HG03558 (cell line): ENCODE data around the gene PPM1G.
"Not testable (repeated sequence)": the region's sequence is repeated elsewhere in the genome, so short reads cannot be mapped to it uniquely, and the experiment has no call there.

Experiments used
- ATAC-seq: cut with Tn5 transposase; IDR thresholded peaks from one replicate; pipeline ENCODE4 v1.9.1; 2021; ENCODE audit warnings: moderate number of reproducible peaks; ENCODE audit not compliant: unreplicated experiment; ENCODE audit errors: extremely low read depth

Gene PPM1G, protein sequence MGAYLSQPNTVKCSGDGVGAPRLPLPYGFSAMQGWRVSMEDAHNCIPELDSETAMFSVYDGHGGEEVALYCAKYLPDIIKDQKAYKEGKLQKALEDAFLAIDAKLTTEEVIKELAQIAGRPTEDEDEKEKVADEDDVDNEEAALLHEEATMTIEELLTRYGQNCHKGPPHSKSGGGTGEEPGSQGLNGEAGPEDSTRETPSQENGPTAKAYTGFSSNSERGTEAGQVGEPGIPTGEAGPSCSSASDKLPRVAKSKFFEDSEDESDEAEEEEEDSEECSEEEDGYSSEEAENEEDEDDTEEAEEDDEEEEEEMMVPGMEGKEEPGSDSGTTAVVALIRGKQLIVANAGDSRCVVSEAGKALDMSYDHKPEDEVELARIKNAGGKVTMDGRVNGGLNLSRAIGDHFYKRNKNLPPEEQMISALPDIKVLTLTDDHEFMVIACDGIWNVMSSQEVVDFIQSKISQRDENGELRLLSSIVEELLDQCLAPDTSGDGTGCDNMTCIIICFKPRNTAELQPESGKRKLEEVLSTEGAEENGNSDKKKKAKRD

DNA sequence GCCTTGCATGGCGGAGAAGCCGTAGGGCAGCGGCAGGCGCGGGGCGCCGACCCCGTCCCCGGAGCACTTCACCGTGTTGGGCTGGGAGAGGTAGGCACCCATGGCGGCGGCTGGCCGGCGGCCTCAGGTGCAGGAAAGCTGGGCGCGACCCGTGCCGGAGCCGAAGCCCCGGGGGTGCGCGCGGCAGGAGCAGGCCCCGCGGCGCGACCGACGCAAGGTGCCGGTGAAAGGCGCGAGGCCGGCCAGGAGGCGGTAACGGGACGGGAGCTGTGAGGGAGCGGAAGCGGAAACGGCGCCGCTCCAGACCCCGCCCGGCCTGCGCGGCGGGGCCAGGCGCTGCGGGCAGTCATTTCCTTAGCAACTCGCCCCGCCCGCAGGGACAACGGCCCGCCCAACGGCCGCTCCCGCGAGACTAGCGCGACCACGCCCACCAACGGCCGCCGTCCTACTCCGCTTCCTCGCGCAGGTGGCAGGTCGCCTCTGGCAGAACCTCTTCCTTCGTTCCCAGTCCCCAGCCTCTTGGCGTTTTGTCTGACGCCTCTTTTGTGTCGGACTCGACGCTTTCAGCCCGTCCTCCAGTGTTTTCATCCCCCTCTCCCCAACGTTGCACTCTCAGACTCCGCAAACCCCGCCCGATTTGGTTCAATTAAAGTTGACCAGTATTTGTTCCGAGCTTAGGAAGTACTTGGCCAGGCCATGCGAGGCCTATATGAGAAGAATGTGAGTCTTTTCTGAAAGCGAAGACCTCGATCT, at the start of gene PPM1G:
Gene PPM1G (minus strand): TSS at position 271 of the 753 bp plus-strand sequence. CDS start 169 bp downstream, at position 102.
- ATAC-seq, result peak; percentile 75

DNA sequence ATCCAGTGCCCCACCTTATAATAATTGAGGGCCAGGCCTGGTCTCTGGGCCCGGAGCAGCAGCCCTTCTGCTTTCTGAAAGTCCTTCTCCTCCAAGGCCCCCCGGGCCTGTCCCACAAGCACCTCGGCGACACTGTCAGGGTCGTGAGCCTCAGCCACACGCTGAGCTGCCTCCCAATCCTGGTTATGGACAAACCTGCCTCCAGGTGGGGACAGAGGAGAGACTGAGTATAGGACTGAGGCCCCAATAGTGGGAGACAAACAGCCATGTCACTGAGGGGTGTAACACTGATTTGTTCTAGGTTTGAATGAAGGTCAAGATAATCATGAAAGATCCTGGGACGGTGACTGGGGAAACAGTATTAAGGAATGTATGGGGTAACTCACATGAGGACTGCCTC, 44.6 kb upstream of the PPM1G start:
- ATAC-seq, result no peak

DNA sequence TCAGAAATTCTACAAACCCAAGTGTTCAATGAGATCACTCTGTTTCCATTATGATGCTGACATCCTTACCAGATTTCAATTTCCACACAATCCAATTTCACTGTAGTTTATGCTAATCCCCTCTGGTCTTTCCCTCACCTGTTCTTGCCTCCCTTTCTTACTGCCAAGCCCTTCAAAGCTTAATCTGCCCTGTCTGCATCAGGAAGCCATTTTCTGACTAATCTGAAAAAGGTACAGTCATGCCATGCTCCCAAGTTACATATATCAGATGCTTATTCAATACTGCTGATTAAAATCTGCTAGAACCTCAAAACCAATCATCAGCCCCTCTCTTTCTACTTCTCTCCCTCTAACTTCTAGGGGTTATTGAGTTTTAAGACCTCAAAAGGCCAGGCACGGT, 41.7 kb upstream of the PPM1G start:
- ATAC-seq, result no peak

DNA sequence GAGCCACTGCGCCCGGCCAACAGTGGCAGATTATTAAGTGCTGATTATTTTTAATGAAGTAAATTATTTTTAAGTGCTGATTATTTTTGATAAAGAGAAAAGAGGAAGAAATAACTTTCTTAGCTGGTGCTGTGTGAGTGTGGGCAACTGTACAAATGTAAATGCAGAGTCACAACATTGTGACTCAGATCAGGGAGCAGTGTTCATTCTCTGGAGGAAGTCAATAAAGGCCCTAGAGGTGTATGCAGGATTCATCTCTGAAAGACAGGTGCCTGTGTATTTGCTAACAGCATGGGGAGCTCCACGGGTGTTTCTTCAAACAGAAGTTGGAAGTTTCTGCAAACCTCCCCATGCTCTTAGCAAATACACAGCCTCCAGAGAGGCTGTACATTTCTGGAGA, 39.0 kb upstream of the PPM1G start:
- no peak for ATAC-seq

DNA sequence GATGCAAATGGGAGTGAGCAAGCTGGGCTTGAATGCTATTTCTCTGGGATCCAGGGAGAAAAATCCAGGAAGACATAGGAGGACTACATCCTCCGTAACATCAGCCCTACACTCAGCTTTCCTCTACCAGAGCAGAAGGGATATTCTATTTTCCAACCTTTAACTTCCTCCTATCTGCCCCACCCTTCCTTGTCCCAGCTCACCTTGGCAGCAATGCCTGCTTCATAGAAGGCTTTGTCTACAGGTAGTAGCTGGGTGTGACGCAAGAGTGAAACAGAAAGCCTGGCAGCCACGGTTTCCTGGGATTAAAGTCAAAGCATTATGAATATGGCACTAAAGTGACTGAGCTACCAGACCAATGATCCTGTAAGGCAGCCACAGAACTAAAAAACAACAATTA, 36.7 kb upstream of the PPM1G start:
- no peak for ATAC-seq

DNA sequence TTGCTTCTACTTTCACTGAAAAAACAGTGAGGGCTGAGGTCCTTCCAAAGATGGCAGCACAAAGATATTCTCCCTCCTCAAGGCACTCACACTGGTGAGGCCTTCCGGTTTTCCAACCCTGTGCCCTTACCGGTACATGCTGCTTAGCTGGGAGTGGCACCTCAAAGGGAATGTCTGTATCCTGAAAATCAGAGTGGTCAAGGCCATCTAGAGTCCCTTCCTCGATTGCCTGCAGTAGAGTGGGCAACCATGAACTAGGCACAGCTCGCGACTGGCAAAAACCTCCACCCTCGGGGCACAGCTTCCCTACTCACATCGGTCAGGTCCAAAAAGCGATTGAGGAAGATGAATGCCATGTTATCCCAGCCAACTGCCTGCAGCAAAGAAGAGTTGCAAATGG, 36.2 kb upstream of the PPM1G start:
- no peak for ATAC-seq

DNA sequence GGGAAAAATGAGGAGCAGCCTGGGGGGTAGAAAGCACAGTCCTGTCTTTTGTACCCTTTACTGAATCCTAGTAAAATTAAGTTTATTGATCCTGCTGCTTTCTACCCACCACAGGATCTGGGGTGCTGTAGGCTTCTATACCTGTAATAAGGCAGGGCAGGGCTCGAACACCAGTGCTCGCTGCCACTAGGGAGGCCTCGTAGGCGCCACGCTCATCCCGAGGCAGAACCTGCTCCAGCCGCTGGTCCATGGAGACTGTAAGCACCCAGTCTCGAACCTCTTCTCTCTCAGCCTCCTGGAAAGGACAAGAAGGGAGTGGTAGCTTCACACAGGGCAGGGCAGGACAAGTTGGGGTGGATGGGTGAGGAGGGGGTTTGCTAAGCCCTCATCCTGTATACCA, 35.8 kb upstream of the PPM1G start:
- ATAC-seq, result no peak

DNA sequence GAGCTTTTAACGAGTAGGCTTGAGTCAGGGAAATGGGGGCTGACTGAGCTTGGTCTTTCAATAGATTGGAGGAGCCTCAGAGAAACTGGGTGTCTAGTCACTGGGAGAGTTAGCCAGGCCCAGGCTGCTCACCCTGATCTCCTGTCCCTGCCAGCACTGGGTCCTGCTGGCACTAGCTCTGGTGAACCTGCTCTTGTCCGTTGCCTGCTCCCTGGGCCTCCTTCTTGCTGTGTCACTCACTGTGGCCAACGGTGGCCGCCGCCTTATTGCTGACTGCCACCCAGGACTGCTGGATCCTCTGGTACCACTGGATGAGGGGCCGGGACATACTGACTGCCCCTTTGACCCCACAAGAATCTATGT, 33.5 kb upstream of the PPM1G start:
- ATAC-seq, result no peak

DNA sequence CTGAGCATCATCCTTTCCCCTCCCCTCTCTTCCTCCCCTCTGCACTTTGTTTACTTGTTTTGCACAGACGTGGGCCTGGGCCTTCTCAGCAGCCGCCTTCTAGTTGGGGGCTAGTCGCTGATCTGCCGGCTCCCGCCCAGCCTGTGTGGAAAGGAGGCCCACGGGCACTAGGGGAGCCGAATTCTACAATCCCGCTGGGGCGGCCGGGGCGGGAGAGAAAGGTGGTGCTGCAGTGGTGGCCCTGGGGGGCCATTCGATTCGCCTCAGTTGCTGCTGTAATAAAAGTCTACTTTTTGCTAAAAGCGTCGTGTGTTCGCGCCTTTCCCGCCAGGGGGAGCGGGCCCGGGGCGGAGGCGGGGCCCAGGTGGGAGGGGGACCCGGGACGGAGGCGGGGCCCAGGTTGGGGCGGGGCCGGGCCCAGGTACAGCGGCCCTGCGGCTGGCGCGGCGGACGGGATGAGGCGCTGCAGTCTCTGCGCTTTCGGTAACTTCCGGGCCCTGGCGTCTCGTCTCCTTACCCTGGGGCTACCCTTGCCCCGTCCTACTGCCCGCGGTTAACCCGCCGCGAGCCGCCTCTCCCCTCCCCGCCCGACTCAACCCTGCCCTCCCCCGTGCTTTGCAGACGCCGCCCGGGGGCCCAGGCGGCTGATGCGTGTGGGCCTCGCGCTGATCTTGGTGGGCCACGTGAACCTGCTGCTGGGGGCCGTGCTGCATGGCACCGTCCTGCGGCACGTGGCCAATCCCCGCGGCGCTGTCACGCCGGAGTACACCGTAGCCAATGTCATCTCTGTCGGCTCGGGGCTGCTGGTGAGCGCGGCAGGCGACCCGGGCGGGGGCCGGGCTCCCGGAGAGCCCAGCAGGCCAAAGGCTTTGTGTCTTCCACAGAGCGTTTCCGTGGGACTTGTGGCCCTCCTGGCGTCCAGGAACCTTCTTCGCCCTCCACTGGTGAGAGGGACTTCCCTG, 32.8 kb upstream of the PPM1G start, which contains the start of gene KRTCAP3:
Gene KRTCAP3 (plus strand): TSS at position 424 of the 962 bp plus-strand sequence. CDS start 32 bp downstream, at position 456.
- no peak for ATAC-seq

DNA sequence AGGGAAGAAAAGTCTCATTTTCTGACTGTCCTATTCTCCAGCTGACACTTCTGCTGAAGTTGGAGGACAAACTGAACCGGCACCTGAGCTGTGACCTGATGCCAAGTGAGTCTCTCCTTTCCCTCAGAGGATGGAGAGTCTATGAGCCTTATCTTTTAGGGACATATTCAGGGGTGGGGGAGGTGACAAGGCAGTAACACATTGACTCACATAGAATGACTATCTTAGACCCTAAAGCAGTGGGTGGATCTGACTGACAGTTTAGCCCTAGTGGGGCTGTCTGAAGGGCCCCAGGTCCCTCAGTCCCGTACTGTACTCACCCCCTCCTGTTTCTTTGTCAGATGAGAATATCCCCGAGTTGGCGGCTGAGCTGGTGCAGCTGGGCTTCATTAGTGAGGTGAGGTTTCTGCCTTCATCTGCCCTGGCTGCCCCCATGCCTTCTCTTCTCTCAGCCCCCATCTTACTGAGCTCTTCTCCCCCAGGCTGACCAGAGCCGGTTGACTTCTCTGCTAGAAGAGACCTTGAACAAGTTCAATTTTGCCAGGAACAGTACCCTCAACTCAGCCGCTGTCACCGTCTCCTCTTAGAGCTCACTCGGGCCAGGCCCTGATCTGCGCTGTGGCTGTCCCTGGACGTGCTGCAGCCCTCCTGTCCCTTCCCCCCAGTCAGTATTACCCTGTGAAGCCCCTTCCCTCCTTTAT, 32.0 kb upstream of the PPM1G start:
- ATAC-seq, result no peak

DNA sequence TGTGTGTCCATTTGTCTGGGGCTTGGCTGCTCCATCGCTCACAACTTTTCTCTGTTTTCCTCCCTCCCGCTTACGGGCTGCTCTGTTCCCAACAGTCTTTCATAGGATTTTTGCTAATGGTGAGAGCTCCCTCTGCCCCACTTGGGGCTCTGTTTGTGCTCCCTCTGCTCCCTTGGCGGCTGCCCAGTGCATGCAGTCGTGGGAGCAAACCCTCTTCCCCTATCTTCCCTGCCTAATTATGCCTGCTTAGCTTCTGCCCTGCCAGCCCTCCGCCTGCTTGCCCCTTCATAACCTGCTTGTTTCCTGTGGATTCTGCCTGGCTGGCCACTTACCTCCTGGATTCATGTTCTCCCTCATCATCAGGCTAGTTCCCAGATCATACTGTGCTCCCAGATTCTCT, 26.2 kb upstream of the PPM1G start:
- no peak for ATAC-seq

DNA sequence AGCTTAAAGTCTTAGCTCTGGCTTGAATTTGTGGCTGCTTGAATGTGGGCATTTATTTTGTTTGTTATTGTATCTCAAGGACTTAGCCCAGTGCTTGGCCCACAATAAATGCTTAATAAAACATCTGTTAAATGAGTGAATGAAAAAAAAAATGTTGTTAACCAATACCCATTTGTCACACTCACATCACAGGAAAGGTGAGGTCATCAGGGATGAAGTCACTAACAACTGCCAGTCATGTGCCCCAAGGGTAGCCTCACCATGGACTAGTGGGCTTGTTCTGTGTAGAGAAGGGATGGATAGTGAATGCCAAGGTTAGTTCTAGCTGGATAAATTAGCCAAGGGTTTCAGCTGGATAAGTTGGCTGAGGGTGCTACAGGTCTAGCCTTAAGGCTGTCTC, 22.0 kb upstream of the PPM1G start:
- no peak for ATAC-seq

DNA sequence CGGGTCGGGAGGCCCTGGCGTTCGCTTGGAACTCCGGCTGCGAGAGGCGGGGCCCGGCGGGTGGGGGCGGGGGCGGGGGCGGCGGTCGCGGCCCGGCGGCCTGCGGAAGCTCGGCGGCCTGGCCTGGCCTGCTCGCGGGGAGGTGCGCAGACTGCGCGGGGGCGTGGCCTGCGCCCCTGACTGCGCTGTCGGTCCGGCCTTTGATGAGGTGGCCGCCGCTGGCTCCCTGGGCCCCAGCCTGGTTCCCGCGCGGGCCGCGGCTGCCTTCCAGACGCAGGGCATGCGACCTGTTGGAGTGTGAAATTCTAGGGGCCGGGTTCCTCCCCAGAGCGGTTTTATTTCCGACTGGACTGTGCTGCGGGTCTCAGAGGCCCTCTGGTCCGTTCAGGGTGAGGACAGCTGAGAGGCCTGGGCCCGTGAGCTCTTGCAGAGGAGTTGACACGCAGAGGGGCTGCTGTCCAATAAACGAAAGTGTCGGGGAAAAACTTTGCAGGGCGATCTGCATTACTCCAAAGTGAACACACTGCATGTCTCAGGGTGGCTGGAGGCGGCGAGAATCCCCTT, 19.7 kb upstream of the PPM1G start:
- peak; percentile 31 for ATAC-seq

DNA sequence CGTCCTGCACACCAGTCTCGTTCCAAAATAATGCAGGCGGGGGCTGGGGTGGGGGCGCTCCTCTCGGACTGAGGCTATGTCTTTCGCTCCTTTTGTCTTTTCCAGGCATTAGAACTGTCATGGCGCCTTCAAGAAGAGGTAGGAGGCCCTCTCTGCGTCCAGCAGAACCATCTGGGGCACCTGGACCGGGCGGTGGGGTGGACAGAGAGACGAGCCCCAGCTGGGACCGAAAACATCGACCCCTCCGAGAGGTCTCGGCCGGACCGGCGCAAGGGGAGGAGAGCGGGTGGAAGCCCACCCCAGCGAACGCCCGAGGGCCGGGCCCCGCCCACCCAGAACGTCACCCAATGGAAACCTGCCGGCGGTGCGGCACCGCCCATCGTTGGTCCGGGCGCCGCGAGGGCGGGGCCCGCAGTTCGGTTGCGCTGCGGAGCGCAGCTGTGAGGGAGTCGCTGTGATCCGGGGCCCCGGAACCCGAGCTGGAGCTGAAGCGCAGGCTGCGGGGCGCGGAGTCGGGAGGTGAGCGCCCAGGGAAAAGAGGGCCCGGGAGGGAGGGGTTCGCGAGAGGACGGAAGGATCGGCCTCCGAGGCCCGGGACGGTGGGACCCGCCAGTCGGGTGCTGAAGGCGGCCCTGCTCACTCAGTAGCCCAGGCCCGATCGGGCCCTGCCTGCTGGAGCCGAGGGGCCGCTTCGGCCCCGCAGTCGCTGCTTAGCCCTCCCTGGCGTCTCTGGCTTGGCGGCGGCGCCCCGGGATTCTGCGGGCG, 19.0 kb upstream of the PPM1G start, which contains the start of gene NRBP1:
Gene NRBP1 (plus strand): TSS at position 419 of the 765 bp plus-strand sequence. CDS start 4,643 bp downstream, outside the sequence.
- peak; percentile 65 for ATAC-seq

DNA sequence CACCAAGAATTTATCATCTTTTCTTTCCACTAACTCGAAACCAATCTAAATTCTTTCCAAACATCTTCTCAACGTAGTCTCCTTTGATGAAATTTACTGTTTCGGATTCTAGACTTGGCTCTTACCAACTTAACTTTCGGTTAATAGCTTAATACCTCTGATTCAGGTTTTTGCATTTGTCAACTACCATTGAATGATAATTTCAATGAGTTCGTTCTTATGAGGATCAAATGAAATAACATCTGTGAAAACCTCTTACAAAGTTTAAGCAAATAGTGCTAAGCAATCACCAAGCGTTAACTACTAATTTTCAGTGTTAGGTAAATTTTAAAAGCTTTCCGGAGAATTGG, 18.4 kb upstream of the PPM1G start:
- no peak for ATAC-seq

DNA sequence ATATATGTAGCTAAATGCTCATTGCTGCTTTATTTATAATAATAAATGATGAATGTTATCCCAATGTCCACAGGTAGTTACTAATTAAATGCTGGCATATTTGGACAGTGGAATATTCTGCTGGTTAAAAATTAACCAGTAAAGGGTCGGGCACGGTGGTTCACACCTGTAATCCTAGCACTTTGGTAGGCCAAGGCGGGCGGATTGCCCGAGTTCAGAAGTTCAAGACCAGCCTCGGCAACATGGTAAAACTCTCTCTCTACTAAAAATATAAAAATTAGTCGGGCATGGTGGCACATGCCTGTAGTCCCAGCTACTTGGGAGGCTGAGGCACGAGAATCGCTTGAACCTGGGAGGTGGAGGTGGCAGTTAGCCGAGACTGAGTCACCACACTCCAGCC, 15.6 kb upstream of the PPM1G start:
- ATAC-seq, result not testable (repeated sequence)

DNA sequence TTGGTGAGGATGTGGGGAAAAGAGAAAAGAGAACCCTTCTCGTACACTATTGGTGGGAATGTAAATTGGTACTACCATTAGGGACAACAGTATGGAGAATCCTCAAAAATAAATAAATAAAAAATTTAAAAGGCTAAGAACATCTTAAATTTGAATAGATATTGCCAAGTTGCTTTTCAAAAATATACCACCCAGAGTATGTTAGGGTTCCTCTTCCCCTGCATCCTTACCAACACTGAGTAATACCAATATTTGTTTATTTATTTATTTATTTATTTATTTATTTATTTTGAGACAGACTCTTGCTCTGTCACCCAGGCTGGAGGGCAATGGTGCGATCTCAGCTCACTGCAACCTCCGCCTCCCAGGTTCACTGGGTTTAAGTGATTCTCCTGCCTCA, 13.6 kb upstream of the PPM1G start:
- no peak for ATAC-seq

DNA sequence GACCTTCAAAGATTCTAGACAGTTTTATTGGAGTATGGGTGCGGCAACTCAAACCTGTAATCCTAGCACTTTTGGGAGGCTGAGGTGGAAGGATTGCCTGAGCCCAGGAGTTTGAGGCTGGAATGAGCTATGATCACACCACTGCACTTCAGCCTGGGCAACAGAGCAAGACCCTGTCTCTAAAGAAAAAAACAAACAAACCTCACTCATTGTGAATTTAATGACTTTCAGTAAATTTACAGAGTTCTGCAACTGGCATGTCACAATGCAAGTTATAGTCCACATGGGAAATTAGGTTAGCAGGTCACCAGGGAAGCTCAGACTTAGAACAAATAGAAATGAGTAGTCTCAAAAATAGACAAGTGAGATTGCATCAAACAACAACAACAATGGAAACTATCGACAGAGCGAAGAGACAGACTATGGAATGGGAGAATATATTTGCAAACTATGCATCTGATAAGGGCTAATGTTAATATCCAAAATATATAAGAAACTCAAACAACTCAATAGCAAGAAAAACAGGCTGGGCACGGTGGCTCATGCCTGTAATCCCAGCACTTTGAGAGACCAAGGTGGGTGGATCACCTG, 12.4 kb upstream of the PPM1G start:
- no peak for ATAC-seq
